GM19467 (cell line): ENCODE measurements around the gene IFT81.

ENCODE experiments used
- ATAC-seq: cut with Tn5 transposase; IDR thresholded peaks from one replicate; pipeline ENCODE4 v1.9.1; 2021; ENCODE audit warnings: mild to moderate bottlenecking, moderate library complexity; ENCODE audit not compliant: unreplicated experiment

The IFT81 gene

DNA sequence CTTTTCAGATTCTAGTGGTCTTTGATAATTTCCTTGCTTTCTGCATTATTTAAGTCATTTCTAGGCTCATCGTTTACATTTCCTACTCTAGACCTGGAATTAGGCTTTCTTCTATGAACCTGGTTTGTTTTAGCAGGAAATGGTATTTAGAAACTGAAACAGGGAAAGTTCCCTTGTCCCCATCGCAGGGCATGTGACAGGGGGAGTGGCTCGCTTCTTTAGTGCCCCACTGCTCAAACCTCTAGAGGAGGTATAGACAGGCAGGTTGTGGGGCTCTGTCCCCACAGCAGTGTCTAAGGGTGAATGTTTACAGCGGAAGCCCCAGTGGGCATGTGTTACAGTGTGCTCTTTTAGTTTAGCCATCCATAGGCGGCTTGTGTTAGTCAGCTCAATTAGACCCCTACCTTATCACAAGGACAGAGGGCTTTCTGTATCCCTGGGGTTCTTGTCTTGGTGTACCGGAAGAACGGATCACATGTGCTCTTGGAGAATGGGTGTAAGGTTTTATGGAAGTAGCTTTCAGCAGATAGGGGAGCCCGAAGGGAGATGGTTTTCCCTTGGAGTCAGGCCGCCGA lies 25.0 kb downstream of the IFT81 start:
- ATAC-seq: no peak

DNA sequence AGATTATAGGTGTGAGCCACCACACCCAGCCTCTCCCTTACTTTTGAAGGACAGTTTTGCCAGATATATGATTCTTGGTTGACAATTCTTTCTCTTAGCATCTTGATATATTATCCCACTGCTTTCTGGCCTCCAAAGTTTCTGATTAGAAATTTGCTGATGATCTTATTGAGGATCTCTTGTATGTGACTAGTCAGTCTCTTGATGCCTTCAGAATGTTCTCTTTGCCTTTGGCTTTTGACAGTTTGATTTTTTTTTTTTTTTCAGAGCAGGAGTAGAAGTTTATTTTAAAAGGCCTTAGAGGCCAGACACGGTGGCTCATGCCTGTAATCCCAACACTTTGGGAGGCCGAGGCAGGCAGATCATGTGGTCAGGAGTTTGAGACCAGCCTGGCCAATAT lies 32.6 kb downstream of the IFT81 start:
- no peak for ATAC-seq

DNA sequence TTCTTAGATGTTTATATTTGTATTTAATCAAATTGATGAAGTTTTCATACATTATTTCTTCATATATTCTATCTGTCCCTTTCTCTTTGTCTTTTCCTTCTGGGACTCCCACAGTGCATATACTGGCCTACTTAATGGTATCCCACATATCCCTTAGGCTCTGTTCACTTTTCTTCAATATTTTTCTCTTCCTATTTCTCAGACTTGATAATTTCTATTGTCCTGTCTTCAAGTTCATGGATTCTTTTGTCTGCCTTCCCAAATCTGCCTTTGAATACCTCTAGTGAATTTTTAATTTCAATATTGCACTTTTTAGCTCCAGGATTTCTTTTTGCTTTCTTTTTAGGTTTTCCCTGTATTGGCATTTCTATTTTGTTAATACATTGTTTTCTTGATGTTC lies 33.4 kb downstream of the IFT81 start:
- no peak for ATAC-seq

DNA sequence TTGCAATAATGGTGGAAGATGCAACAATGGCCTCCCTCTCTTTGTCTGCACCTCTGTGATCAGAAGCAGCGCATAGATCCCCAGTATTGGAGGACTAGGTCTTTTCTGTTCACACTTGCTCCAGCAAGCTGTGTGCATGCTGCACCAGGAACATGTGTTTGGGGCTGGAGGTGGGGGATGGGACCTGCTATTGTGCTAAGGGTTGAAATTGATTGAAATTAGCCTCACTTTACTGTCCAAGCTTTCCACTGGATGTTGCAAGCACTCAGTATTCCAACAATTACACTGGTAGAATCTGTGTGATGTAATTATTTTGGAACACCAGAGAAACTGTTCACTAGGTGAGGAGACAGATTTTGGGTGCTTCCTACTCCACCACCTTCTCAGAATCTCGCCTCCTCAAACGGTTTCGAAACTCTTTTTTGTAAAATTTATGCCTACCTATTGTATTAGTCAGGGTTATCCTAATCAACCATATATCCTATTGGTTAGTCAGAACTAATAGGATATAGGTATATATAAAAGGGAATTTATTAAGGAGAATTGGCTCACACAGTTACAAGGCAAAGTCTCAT lies 35.6 kb downstream of the IFT81 start:
- no peak for ATAC-seq

DNA sequence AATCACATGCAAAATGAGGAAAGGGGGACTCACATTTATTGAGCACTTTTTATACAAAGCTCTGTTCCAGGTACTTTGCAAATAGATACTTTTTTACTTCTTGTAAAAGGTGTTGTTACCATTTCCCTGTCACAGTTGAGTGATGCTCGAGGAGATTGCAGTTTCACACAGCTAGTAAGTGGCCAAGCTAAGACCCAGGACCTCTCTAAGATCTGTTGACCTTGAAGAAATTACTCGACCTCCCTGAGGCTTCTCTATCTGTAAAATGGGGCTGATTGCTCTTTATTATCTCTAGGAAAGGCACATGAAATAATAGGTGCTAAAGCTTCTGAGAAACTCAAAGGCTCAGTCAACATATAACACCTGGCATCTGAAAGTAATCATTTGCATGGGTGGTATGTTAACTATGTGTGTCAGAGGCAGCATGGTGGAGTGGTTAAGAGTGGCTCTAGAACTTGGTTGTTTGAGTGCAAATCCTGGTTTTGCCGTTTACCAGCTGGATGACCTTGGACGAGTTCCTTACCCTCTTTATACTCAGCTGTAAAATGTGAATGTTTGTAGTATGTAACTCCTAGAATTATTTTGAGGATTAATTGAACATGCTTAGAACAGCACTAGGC lies 41.5 kb downstream of the IFT81 start:
- no peak for ATAC-seq

DNA sequence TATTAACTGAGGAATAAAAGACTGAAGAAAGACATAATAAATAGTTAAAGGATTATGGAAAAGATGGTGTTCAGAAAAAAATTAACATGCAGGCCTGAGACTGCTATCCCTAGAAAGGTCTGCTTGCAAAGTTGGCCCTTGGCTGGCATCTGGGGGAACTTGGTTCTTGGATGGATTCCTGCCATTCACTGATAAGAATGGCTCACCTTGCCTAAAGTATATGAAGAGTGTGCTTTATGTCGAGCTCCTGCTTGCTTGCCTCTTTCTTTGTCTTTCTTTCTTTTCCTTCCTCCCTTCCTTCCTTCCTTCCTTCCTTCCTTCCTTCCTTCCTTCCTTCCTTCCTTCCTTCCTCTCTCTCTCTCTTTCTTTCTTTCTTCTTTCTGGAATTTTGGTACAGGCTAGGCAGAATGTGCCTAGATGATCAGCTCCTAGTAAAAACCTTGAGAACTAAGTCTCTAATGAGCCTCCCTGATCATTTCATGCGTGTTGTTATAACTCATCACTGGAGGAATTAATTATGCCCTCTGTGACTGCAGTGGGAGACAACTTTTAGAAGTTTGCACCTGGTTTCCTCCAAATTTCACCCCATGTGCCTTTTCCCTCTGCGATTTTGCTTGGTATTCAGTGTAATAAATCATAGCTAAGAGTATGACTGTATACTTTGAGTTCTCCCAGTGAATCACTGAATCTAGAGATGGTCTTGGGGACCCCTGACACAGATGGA lies 44.7 kb downstream of the IFT81 start:
- ATAC-seq: no peak

DNA sequence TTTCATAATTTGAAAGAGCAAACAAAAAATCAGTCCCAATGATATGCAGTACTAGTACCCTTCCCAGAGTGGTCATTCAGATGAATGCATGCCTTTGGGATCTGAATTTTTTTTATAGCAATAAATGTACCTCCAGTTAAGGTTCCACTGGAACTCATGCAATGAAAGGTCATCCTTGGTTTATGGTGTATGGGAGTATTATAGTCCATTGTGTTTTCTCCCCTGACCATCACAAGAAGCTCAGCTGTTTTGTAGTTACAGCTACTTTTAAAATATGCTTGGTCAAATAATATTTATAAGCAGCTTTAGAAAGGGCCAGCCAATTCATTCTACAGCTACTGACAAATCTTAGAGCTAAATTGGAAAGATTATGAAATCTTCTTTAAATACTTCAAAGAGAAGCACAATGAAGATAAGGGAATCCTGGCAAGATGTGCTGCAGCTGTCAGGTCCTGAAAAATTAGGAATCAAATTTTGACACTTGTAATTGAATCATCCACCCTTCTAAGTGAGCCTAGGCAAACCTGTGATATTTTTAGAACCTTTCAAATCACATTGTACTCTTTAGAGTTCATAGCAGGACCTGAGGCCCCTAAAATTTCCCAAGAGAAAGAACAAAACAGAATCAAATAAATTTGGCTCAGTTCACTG lies 46.5 kb downstream of the IFT81 start:
- ATAC-seq: no peak

DNA sequence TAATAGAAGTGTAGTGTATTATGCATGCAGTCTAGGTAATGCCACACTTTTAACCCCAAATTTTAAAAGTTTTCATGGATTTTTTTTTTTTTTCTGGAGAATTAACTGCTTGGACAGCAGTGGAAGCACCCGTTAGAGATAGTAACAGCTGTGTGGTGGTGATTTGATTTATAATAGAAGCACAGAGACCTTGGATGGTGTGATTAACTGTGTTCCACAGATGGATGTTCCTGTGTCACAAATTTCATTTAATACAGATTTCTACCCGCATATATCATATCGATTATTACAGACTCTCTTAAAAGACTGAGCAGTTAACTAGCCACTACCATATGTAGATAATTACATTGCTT lies 47.0 kb downstream of the IFT81 start:
- ATAC-seq: no peak

DNA sequence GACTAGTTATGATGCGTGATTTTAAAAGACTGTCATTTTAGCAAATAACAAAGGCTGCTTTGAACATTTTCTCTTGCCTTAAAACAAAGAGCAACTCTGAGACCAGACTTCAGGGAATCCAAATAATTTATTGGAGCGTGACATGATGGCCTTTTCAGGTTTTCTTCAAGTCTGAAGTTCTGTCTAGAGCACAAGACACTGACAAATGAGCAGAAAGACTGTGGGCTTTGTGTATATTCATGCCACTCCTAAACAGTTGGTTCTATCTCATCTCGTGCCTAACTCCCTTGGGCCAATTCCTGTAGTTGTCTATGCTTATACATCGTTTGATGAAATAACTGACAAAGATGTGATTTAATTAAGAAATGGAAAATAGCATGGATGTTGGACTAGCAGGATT lies 47.5 kb downstream of the IFT81 start:
- no peak for ATAC-seq

DNA sequence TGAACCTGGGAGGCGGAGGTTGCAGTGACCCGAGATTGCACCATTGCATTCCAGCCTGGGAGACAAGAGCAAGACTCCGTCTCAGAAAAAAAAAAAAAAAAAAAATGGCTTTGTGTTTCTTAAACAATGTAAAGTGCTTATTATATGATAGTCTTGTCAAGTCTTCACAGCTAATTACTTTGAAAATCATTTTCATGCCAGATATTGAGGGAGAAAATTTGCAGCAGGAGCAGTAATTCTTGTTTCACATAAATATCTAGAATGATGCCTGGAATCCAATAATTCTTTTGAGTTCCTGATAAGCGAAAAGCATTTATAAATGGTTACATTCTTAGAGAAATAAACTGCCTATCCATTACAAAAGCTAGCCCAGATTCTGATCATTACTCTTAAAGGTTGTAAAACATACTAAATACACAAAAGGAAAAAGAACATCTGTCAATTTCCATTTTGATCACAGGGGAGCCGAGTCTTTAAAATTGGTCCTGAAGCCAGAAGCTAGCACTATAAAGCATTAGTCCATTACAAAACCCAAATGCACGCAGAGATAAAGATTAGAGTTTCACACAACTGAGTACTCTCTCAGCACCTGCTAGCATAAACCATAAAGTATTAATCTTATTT lies 50.3 kb downstream of the IFT81 start:
- no peak for ATAC-seq

DNA sequence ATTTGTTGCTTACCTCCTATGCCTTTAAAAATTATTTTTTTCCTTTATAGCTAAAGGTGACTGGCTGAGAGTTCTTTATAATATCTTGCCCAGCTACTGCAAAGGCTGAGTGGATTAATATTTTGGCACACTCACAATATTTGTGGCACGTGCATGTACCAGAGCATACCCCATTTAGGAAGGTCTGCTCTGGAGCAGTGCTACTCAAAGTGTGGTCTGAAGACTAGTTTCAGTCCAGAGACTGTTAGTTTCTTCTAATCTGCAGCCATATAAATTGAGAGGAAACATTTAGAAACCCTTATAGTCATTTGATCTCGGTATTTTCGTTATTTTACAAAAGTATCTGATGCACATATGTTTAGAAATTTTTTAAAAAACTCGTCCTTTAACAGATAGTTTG lies 51.0 kb downstream of the IFT81 start:
- ATAC-seq: no peak

DNA sequence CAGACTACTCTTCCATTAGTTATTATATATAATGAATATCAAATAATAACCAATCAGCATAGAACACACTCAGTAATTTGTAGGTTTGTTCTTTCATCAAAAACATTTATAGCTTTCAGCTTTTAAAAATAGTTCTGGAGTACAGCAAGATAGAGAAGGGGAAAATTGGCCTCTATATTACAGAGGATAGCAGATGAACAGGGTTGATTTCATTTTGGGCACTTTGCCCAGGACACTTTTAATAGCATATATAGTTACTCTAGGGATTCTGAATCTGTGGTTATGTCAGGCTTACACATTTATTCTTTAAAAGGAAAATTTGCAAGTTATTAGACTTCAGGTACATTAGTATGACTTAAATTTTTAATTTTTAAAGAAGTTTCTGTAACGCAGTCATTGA lies 52.6 kb downstream of the IFT81 start:
- no peak for ATAC-seq

DNA sequence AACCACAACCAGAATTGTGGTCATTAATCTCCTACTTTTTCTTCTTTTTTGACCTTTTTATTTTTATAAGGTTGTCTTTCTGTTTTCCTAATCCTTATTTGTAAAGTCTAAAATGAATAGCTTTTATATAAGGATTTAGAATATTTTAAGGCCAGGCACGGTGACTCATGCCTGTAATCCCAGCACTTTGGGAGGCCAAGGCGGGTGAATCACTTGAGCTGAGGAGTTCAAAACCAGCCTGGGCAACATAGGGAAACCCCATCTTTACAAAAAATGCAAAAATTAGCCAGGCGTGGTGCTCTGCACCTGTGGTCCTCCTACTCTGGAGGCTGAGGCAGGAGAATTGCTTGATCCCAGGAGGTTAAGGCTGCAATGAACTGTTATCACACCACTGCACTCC lies 55.1 kb downstream of the IFT81 start:
- ATAC-seq: no peak

DNA sequence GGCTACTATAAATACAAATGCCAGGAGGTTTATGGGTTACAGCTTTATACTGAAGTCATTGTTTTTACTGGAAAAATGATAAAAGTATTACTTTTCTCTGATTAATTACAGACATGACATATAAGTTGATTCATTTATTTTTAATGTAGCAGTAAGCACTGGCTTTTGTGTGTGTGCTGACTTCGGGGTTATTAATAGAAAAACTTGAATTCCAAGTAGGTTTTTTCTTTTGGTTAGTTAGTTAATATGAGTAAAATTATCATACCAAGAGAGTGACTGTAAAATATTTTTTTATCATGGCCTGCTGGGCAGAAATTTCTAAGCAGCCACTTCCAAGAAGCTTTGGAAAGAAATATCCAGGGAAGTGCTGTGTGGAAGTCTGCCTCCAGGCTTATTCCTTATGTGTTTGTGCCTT lies 56.4 kb downstream of the IFT81 start:
- ATAC-seq: no peak

DNA sequence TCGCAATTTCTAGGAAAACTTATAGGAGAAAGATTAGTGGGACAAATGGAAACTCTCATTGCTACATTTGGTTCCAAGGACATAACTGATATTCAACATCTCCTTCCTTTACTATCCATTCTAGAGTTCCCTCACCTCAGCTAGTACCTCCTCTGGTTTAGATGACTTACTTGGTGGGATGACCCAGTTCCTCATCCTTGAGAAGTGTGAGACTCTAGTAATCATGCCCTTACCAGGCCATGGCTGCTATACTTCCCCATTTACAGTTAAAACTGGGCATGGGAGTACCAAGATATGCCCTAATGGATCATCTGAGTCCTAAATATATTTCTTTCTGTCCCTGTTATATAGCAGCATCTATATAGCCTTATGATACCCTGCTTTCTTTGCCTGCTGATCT lies 58.1 kb downstream of the IFT81 start:
- no peak for ATAC-seq

DNA sequence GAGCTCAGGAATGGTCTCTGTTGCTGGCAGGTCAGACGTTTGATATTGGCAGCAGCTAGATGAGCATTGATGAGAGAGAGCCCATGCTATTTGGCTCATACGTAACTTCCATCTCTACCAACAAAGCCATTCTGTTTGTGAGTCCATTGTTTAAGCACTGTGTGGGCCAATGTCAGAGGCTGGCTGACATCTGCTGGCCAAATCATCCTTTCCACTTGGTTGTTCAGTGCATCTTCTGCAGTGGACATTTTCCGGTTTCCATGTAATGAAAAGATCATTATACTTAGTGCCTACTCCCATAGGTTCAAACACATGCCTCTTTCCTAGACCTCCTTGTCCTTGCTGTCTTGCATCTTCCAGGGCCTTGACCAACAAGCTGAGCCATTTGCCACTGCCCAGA lies 59.2 kb downstream of the IFT81 start:
- no peak for ATAC-seq

DNA sequence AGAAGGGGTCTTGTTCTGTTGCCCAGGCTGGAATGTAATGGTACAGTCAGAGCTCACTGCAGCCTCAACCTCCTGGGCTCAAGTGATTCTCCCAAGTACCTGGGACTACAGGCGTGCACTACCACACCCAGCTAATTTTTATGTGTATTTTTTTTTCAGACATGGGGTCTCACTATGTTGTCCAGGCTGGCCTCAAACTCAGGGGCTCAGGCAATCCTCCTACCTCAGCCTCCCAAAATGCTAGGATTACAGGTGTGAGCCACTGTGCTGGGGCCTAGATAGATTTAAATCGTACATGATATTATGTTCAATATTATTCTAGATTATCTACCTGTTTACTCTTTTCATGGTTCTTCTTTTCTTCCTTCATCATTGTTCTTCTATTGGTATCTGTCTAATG lies 61.5 kb downstream of the IFT81 start:
- ATAC-seq: no peak

DNA sequence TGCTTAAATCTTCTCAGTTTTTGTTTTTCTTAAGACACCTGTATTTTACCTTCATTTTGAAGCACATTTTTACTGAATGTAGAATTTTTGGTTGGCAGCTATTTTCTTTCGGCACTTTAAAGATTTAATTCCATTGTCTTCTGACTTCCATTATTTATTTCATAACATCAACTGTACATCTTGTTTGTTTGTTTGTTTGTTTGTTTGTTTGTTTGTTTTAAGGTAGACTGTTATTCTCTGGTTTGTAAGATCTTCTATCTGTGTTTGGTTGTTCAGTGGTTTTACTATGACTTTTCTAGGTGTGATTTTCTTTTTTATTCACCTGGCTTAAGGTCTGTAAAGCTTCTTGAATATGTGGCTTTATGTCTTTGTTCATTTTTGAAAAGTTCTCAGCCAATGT lies 61.9 kb downstream of the IFT81 start:
- no peak for ATAC-seq

DNA sequence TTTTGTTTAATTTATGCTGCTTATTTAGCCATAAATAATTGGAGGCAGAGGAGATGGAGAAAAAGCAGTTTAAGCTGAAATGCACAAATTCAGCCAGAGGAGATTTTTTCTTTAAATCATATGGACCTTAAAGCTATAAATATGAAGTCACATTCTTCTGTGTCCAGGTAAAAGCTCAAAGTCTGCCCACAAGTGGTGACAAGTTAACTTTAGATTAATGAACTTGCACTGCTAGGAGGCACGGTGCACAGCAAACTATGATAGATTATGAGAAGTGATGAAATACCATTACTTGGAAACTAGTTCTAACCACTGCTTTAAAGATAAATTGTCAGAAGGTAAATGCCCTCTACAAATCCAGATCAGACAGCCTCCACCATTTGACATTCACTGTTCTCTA lies 69.0 kb downstream of the IFT81 start:
- no peak for ATAC-seq

DNA sequence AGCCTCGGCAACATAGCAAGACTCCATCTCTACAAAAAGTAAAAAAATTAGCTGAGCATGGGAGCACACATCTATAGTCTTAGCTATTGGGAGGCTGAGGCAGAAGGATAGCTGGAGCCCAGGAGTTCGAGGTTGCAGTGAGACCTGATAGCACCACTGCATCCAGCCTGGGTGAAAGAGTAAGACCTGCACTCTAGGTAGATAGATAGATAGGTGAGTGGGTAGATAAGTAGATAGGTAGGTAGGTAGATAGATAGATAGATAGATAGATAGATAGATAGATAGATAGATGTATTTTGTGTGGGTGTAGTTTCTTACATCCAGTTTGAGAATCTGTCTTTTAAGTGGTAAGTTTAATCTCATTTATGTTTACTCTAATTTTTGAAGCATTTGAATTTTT lies 72.8 kb downstream of the IFT81 start:
- no peak for ATAC-seq

DNA sequence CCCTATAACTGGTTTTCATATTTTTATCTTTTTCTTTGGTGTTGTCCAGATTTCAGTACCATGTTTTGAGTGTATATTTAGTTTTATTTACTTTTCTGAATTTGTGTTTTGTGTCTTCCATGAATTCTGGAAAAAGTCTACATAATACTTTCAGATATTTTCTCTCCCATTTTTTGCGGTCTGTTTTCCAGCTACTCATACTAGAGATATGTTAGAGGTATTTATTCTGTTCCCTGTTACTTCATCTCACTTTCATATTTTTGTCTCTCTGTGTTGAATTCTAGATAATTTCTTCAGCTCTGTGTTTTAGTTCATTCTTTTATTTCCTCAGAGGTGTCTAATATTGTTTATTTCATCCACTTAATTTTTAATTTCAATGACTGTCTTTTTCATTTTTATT lies 74.2 kb downstream of the IFT81 start:
- ATAC-seq: no peak
